22Rv1 (cell line): ENCODE measurements around the gene TPST2.

Experiments
- ZFX ChIP-seq: fragments of 450-650 bp; IDR thresholded peaks from 2 replicates; pipeline ENCODE4 v1.6.1; 2017; ENCODE audit warnings: antibody characterized with exemption, borderline replicate concordance
- TF ChIP-seq, protein P1 (sequence below): fragments of 450-650 bp; IDR thresholded peaks from 2 replicates; pipeline ENCODE4 v1.5.1; 2017; ENCODE audit warnings: mild to moderate bottlenecking

GRCh38 chr22:26601726-26602125, 11.8 kb upstream of the TPST2 start:
- TF ChIP-seq, protein P1, sequence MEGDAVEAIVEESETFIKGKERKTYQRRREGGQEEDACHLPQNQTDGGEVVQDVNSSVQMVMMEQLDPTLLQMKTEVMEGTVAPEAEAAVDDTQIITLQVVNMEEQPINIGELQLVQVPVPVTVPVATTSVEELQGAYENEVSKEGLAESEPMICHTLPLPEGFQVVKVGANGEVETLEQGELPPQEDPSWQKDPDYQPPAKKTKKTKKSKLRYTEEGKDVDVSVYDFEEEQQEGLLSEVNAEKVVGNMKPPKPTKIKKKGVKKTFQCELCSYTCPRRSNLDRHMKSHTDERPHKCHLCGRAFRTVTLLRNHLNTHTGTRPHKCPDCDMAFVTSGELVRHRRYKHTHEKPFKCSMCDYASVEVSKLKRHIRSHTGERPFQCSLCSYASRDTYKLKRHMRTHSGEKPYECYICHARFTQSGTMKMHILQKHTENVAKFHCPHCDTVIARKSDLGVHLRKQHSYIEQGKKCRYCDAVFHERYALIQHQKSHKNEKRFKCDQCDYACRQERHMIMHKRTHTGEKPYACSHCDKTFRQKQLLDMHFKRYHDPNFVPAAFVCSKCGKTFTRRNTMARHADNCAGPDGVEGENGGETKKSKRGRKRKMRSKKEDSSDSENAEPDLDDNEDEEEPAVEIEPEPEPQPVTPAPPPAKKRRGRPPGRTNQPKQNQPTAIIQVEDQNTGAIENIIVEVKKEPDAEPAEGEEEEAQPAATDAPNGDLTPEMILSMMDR = no peak
- no peak for TF ChIP-seq ZFX
